ENCODE data around the gene SPATC1L. TPM values are rescaled to one million over a fixed set of nuclear protein-coding genes. Genes with fewer than 3 reads are reported as not detected.

The SPATC1L gene
- total RNA-seq, 1 experiment from 2014 or later = 6.2 TPM

DNA sequence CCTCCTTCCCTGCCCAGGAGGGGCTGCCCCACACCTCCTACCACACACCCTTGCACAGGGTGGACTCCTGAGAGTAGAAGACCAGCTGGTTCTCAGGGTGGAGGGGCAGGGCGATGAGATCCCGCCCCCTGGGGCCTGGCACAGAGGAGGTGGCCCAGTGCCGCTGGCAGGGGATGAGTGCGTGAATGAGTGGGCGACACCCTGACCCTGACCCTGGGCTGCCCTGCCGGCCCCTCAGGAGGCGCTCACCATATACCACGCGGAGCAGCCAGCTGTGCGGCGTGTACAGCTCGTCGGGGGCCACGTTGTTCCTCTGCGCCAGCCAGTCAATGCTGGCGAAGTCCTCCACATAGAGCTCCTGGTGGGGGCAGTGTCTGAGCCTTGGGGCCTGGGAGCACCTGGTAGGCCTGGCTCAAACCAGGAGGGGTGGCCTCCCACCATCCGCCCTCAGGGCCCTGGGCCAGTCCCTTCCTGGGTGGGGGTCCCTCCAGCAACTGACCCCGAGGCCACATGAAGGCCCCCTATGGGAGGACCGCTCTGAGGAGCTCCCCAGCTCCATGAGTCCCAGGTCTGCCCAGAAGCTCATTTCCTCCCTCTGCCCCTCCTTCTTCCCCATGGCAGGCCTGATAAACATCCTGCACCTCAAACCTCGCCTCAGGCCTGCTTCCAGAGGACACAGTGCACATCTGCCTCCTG lies 31.3 kb upstream of the SPATC1L start:
- DNase-seq (ENCODE audit: extremely low read depth, low read depth) = no peak

DNA sequence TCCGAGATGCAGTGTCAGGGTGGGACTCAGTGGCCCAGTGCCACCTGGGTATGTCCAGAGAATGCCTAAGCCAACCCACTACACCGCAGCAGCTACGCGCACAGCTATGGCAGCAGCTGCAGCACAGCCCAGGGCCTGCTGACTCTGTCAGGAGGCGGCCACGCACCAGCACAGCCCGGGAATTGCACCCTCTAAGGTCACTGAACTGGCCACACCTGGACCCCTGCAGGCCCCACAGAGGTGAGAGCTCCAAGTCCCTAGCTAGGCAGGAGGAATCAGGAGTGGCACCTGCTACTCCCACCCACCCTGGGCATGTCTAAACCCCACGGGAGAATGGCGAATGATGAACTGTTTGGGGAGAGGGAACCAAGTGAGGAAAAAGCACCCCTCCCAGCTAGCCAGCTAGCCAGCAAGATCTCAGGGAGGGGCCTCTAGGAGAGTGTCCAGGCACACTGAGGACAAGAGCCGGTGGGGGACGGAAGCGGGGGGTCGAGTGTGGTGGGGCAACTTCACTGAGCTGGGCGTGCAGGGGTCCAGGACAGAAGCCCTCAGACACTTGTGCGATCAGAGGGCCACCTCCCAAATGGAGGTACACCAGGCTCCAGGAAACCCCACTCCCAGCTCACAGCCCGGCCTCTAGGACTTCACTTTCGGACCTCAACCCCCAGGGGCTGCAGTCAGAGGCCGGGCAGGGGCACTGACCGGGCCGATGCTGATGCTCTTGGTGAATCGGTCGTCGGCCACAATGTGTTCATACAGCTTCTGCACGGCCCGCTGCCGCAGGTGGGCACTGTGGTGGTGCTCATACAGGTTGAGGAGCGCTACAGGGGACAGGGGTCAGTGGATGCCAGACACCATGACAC lies 30.4 kb upstream of the SPATC1L start:
- DNase-seq (ENCODE audit: extremely low read depth, low read depth) = no peak

DNA sequence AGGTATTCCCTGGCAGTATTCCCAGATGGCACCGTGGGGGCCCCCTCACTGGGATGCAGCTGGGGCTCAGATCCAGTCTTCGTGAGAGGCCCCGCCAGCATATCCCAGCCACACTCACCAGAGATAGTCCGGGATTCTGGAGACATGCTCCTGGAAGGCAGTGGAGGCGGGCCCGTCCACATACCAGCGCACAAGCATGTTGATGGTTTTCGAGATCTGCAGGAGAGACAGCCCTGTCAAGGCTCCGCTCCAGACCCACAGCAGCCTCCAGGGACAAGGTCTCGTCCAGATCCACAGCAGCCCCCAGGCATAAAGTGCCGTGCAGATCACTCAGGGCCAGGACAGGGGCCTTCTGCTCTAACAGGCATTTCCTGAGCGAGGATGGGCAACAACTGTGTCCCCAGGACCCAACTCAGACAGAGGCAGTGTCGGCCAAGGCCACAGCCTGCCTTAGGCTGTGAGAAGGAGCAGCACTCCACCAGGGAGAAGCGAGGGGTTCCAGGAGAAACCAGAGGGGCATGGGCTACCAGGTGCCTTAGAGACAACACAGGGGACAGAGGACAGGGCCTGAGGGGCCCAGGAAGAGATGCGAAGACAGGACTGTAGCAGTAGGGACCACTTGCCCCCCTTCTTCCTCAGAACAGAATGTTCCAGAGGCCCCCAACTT lies 29.5 kb upstream of the SPATC1L start:
- no peak for DNase-seq (ENCODE audit: extremely low read depth, low read depth)

DNA sequence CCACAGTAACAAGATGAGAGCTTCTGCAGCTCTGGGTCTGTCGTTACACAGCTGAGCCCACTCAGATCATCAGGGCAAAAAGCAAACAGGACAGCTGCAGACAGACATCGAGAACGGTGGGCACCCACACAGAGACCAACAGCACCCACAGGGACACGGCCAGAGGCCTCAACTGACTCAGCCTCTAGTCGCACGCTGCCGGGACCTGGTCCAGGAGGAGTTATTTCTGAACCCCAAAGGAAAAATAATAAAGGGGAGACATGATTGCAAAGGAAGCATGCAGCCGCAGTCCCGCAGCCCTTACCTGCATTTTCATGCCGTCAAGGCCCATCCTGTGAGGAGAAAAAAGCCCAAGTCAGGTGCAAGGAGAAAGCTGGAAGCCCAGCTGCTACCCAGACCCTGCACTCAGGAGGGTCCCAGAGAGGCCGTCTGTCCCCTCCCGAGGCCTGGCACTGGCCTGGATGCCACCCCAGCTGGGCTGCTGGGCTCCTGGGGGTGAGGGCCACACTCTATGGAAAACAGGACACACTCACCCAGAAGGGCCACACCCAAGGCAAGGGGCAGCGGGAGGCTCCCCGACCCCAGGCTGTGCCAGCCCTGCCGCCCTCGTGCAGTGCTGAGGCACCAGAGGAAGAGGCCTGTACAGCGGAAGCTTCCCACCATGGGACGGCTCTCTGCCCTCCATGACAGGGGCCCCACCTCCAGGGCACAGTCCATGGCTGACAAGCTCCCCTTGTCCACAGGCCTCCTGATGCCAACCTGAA lies 28.6 kb upstream of the SPATC1L start:
- no peak for DNase-seq (ENCODE audit: extremely low read depth, low read depth)

DNA sequence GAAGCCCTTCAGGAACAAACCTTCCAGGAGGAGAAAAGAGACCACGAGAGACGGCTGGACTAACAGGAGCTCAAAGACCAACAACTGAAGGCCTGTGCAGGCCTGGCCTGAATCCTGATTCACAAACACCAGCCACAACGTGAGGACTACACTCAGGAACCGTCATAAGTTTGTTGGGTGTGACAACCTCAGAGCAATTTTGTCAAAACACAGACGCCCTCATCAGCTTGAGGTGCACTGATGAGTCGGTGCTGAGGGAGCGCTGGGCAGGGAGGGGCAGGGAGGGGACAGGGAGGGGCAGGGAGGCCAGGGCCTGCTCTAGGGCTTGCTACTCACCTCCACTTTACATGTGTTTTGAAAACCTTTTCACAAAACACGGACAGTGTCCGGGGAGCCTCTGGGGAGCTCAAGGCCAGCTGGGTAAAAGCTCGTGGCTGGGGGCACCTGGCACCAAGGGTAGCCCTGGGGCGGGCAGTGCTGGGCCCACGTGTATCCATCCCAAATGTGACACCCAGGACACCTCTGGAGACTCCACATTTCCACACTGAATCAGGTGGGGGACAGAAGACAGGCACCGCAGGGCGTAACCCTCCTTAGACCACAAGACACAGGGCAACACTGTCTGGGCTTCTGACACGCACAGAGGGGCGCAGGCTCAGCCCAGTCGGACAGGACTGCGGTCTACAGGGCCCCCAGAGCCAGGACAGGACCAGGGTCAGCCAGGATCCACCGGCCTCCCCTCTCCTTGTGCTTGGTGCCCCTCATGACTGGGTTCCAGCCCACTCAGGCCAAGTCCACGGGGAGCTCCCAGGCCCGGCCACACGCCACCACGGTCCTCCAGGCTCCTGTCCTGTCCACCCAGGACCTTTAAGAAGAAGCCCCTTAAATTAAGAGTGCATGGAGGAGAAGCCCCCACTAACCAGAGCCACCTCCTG lies 27.8 kb upstream of the SPATC1L start:
- no peak for DNase-seq (ENCODE audit: extremely low read depth, low read depth)

DNA sequence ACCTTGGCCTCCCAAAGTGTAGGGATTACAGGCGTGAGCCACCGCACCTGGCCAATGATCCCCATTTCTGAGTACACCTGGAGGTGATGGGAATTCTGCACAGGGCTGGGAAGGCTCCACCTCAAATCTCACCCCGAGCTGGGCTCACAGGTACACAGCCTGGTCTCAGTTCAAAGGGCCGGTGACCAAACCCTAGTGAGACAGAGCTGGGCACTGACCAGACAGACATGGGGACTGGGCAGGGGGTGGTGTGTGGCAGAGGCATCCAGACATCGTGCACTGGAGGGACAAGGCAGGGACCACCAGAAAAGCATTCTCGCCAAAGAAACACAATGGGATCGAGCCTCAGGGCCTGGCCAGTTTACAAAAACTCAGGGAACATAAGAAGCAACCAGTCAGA lies 27.1 kb upstream of the SPATC1L start:
- DNase-seq (ENCODE audit: extremely low read depth, low read depth) = no peak

DNA sequence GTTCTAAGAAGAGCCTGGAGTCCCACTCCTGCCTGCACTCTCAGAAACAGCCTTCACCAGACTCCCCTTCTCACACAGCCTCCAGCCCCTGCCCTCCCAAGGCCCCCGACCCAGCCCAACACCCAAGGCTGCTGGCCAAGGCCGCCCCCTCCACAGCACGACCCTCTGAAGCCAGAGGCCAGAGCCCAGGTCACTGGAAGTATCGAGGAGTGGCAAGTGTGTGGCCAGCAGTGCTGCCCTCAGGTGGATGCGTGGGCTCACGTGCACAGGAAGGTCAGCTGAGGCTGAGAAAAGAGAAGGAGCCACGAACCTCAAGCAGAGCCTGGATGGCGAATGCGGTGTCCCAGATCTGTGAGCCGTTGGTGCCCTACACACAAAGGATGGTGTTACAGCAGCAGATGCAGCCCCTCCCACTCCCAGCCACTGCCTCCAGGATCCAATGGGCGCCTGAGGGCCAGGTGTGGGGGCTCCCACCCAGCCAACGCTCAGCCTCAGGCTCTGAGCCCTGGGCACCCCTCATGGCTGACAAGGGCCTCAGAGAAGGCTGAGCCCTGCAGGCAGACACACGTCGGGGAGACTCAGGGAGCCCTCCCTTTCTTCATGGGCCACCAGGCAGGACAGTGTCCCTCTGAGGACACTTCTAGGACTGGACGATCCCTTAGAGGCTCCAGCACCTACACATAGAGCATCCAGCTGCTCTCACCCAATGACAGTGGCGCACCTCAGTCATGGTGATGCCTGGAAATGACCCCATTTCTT lies 26.3 kb upstream of the SPATC1L start:
- DNase-seq (ENCODE audit: extremely low read depth, low read depth) = no peak

DNA sequence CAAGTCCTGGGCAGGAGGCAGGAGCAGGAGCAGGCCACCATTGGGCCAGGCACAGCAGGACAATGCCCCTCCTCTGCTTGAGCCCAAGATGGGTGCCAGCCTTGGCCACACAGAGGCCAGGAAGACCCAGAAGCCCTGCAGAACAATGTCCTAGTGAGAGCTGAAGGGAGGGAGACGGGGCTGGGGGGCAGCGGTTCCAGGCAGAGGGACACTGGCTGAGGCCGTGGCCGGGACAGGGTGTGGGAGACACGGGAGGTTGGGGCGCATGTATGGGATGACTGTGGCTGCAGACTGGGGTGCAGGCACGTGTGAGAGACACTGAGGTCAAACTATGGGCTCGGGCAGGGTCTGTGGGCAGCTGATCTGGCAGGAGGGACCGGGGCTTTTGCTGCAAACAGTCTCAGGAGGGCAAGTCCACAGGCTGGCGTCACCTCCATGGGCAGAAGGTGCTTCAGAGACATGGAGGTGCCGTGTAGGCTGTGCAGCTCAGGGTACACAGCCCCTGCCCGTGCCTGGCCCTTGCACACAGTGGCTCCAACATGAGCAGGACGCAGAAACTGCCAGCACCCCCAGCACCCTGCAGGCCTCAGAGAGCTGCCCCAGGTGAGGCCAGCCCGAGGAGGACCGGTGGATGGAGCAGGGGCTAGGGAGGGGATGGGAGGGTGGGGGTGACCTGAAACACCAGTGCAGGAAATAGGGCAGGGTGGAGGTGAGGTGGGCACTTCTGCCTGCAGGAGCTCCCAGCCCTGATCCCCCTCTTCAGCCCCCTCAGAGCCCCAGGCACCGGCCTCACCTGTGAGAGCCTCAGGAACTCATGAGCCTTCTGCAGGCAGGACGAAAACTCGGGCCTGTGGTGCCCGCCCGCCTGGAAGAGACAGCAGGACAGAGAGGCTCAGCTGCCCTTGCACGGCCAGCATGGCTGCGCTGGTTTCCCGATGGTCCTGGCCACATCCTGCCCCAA lies 24.8 kb upstream of the SPATC1L start:
- DNase-seq (ENCODE audit: extremely low read depth, low read depth) = no peak

DNA sequence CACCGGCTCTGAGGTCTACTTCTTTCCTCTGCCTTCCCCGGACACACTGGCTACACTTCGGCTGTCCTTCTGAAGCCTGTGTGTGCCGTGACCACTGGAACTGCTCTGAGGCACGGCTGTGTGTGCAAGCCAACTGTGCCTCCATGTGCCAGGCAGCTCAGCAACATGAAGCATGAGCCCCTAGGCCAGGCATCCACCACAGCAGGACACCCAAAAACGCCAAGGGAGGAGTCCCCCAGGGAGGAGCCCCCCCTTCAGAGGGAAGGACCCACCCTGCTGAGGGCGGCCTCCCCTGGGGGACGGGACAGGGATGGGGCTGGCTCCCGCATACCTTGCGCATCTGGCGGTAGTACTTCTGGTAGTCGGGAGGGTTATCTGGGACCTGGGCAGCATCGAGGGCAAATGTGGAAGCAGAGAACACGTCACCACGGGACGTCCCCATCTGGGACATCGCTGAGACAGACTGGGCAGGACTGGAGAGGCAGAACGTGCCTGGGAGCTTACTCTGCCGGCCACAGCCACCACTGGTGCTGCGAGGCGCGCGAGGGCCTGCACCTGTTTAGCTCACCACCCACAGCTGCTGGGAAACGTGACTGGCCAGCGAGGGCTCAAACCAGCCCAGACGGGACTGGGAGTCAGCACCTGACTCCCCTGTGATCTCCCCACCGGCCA lies 23.8 kb upstream of the SPATC1L start:
- no peak for DNase-seq (ENCODE audit: extremely low read depth, low read depth)

DNA sequence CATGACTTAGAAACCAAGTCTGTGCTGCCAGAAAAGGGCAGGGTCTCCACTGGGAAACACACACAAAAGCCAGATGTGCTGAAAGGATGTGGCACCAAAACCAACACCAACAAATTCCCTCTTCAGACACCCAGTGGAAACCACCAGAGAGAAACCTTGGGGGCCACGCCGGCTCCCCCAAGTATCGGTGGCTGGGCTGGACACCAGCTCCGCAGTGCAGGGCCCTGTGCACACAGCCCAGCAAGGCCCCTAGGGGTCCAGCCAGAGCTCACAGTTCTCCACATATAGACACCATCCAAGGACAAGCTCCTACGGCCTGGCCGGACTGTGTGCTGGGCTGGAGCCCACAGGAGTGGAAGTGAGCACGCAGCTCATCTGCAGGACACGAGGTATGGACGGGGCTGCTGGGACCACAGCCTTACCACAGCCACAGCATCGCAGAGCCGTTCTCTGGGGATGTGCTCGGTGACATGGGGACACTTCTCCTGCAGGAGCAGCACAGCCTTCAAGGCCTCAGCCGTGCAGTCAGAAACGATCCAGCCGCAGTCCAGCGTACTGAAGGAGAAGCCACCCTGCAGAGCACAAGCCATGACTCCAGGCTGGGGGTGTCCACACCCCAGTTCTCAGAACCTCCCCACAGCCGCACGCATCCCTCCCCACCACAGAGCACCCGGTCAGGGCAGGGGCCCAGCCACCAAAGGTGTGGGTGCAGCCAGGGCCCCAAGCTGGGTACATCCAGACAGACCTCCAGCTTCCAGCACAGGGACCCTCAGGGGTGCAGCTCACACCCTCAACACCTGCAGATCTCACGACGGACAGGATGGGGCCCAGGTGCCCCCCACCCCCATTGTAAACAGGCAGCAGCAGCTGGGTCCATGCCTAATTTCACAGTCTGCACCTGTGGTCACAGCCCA lies 23.0 kb upstream of the SPATC1L start:
- DNase-seq (ENCODE audit: extremely low read depth, low read depth) = no peak

DNA sequence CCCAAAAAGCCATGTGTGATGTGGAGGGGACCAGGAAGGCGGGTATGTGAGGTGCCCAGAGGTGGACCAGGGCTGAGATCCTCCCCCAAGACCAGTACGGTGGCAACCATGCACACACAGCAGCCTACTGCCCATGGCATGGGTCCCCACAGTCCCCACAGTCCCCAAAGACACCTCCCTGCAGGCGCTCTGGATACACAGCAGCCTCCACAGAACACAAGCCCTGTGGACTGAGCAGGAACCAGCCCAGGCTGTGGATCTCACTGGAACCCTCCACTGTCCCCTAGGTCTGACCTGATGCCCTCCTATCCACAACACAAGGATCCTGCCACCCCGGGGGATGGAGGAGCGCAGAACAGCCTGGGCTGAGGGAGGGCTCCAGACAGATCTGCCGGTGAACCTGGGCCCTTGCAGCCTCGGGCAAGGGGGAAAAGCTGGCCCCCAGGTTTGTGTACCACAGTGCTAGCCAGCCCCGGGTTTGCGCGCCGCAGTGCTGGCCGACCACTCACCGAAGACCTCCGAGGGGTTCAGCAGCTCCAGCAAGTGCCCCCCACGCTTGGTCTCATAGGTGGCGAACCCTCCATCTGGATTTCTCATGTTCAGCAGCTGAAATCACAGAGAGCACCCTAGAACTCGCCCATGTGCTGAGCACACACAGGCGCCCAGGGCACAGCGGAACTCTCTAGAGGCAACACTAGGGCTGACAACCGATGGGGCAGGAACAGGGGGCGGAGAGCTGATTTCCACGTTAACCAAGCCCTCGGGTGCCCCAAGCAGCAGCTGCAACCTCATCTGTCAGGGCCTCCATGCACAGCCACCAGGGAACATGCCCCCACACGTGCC lies 22.1 kb upstream of the SPATC1L start:
- no peak for DNase-seq (ENCODE audit: extremely low read depth, low read depth)

DNA sequence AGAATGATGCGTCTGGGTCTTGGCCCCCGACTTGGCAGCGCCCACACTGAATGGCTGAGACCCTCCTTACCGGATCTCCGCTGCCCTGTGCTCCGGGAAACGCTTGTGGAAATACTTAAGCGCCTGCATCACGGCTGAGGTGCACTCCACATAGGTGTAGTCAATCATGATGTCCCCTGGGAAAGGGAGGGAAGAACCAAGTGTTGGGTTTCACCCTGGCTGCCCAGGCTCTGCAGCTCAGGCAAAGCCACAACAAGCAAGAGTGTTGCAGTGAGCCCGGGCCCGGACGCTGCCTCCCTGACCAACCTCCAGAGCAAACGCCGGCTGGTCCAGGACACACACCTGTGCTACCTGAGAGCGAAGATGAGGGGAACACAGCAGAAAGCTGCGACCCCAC lies 21.5 kb upstream of the SPATC1L start:
- DNase-seq (ENCODE audit: extremely low read depth, low read depth) = no peak

DNA sequence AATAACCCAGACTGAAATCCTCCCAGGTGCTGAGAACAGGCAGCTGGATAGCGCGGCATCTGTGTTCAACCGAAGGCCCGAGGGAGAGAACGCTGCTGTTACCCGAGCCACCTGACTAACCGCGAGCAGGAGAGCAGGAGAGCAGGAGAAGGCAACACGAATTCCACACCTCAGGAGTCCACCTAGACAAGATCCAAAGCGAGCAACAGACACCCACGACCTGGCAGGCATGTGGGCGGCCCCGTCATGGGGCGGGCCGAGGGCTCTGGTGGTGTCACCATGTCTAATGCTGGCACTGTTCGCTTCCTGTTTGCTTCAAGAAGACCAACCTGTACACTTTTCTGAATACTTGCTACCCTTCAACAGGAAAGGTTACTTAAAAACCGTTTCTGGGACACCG lies 20.9 kb upstream of the SPATC1L start:
- no peak for DNase-seq (ENCODE audit: extremely low read depth, low read depth)

DNA sequence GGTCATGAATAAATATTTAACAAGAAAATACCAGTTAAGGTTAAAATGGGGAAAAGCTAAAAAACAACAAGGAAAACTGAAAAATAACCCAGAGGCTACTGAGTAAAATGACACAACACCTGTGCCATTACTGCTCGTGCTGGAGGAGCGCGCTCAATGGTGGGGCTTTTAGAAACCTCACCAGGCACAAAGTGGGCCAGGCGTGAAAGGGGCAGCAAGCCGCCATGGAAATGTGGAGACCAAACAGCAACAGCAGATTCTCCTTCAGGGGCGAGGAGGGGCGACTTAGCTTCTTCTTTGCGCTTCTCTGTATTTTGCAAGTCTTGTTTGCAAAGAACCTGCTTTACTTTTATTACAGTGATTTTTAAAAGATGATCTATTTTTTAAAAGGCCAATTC lies 18.9 kb upstream of the SPATC1L start:
- no peak for DNase-seq (ENCODE audit: extremely low read depth, low read depth)

DNA sequence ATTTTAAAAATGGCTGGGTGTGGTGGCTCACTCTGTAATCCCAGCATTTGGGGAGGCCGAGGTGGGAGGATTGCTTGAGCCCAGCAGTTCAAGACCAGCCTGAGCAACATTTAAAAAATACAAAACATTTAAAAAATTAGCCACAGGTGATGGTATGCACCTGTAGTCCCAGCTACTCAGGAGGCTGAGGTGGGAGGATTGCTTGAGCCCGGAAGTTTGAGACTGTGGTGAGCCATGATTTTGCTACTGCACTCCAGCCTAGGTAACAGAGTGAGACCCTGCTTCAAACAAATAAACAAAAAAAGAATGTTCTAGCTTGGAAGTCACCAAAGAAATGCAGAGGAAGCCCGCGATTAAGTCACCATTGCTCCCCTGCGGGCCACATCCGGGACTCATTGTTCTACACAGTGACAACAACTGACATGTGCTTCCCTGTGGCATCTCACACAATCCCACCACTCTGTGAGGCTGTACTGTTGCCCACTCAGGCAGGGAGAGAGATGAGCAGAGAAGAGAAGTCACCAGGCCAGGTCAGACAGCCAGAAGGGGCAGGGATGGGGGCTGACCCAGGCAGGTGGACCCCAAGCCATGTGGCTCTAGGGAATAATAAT lies 18.4 kb upstream of the SPATC1L start:
- no peak for DNase-seq (ENCODE audit: extremely low read depth, low read depth)

Measured in NCI-H460 (cell line).